ENCODE data around the gene LMAN2. TPM values are rescaled to one million over a fixed set of nuclear protein-coding genes. Genes with fewer than 3 reads are reported as not detected.

The LMAN2 gene
- total RNA-seq, 4 donors from 2014 or later = 144 to 179 (median 154) TPM

GRCh38 chr5:177396078-177396477 lies 44.6 kb upstream of the LMAN2 start:
- WGBS, 2 donors = 38 to 51% methylated on average over 7 to 8 of the region's 8 CpGs
- Histone ChIP-seq H3K4me3 (no peak overlapping the region), H3K4me1 (peaks cover 0 to 13% (median 4%) of the 10 kb centered on the region in 4 donors), H3K27ac (no peak overlapping the region), H3K27me3 (peaks cover 0 to 46% of the 10 kb centered on the region in 2 donors), H3K9me3 (no peaks in the 10 kb centered on the region), H3K36me3 (no peaks in the 10 kb centered on the region)
- no peak for DNase-seq (ENCODE audit: low spot score in 2 of 2)
- no peak for TF ChIP-seq POLR2A (IDR thresholded peaks at IDR 0.05)
- TF ChIP-seq EP300 (IDR thresholded peaks at IDR 0.05) = no peak
- TF ChIP-seq CTCF (IDR thresholded peaks at IDR 0.05) = no peak

- no peaks in the 10 kb centered on the region for H3K9me3 ChIP-seq
- H3K4me1 ChIP-seq = peaks cover 0 to 18% (median 0%) of the 10 kb centered on the region in 4 donors
- no peak overlapping the region for H3K4me3 ChIP-seq
- 68 to 70% methylated on average over 4 to 5 of the region's 5 CpGs for WGBS, 2 donors
- DNase-seq (ENCODE audit: low spot score in 2 of 2) = no peak
- H3K27me3 ChIP-seq = peaks cover 0 to 32% of the 10 kb centered on the region in 2 donors
- H3K36me3 ChIP-seq = no peaks in the 10 kb centered on the region
- TF ChIP-seq EP300 (IDR thresholded peaks at IDR 0.05) (no peak), POLR2A (IDR thresholded peaks at IDR 0.05) (no peak), CTCF (IDR thresholded peaks at IDR 0.05) (no peak)
- H3K27ac ChIP-seq = no peak overlapping the region
These were observed 42.5 kb upstream of the LMAN2 start for GRCh38 chr5:177393990-177394389.

- TF ChIP-seq POLR2A (IDR thresholded peaks at IDR 0.05) = no peak
- no peak for TF ChIP-seq CTCF (IDR thresholded peaks at IDR 0.05)
- no peak for TF ChIP-seq EP300 (IDR thresholded peaks at IDR 0.05)
- Histone ChIP-seq H3K27ac (no peak overlapping the region), H3K4me3 (no peak overlapping the region), H3K36me3 (no peaks in the 10 kb centered on the region), H3K4me1 (peaks cover 0 to 18% (median 0%) of the 10 kb centered on the region in 4 donors), H3K27me3 (peaks cover 0 to 30% of the 10 kb centered on the region in 2 donors), H3K9me3 (no peaks in the 10 kb centered on the region)
- DNase-seq (ENCODE audit: low spot score in 2 of 2) = no peak
- WGBS, 2 donors = 43 to 54% methylated on average over 1 of the region's 1 CpG
These were observed 41.8 kb upstream of the LMAN2 start for GRCh38 chr5:177393206-177393765.

- peaks cover 0 to 25% of the 10 kb centered on the region in 2 donors for H3K27me3 ChIP-seq
- 75 to 83% methylated on average over 4 to 5 of the region's 5 CpGs for WGBS, 2 donors
These were observed 41.3 kb upstream of the LMAN2 start for GRCh38 chr5:177392765-177393164.

More at GRCh38 chr5:177392765-177393164, 41.3 kb upstream of the LMAN2 start:
- no peak overlapping the region for H3K27ac ChIP-seq
- no peaks in the 10 kb centered on the region for H3K9me3 ChIP-seq
- H3K4me1 ChIP-seq = peaks cover 0 to 18% (median 0%) of the 10 kb centered on the region in 4 donors
- TF ChIP-seq EP300 (IDR thresholded peaks at IDR 0.05) (no peak), CTCF (IDR thresholded peaks at IDR 0.05) (no peak), POLR2A (IDR thresholded peaks at IDR 0.05) (no peak)
- no peak overlapping the region for H3K4me3 ChIP-seq
- DNase-seq (ENCODE audit: low spot score in 2 of 2) = no peak
- no peaks in the 10 kb centered on the region for H3K36me3 ChIP-seq

All from tibial nerve (tissue), 4 donors.